Ovary (tissue), 3 donors: ENCODE measurements around the gene TEDC1.

ENCODE experiments used
- CTCF ChIP-seq, 3 donors: fragments of 450-650 bp in 2 of 3; fragments of 200-600 bp in 1 of 3; IDR thresholded peaks; one replicate each; pipeline versions ENCODE4 v1.5.1 to v1.8.0; 2016 to 2022; ENCODE audit warnings: antibody characterized with exemption in 3 of 3, mild to moderate bottlenecking in 1 of 3
- POLR2A ChIP-seq: fragments of 450-650 bp; IDR thresholded peaks from one replicate; pipeline ENCODE4 v1.6.1; 2017; ENCODE audit warnings: antibody characterized with exemption, mild to moderate bottlenecking, moderate library complexity
- donor health status: DM: no; HTN: no; CAD: no.

GRCh38 chr14:105472486-105472991 is 18.5 kb upstream of the TEDC1 start:
- no peak for TF ChIP-seq CTCF (IDR thresholded peaks at IDR 0.05)
- no peak for TF ChIP-seq POLR2A
